Prostate gland (tissue), 2 donors: ENCODE measurements around the gene BNC2. TPM values are rescaled to one million over a fixed set of nuclear protein-coding genes. Genes with fewer than 3 reads are reported as not detected.

ENCODE experiments used
- DNase-seq: peaks from one replicate; pipeline ENCODE4 v3.0.0-alpha.2; 2019; ENCODE audit warnings: low spot score
- H3K27ac ChIP-seq, 2 donors: fragments of 200-600 bp; sonication (generic); 2 replicates each; pipeline ENCODE4 v1.5.1; 2017 to 2019
- H3K27me3 ChIP-seq: fragments of 200-600 bp; sonication (generic); replicated peaks from 2 replicates; pipeline ENCODE4 v1.5.1; 2019; ENCODE audit not compliant: insufficient read depth
- H3K36me3 ChIP-seq, 2 donors: fragments of 200-600 bp; sonication (generic); 1 replicate in 1 of 2; 2 replicates in 1 of 2; pipeline versions ENCODE4 v1.5.1 to v1.8.1; 2017 to 2019
- H3K4me1 ChIP-seq: fragments of 200-600 bp; sonication (generic); replicated peaks from 2 replicates; pipeline ENCODE4 v1.5.1; 2019
- H3K4me3 ChIP-seq, 2 donors: fragments of 200-600 bp; sonication (generic); 2 replicates each; pipeline ENCODE4 v1.5.1; 2017 to 2019
- H3K9me3 ChIP-seq: fragments of 200-600 bp; sonication (generic); 2 replicates; pipeline ENCODE4 v1.5.1; 2017
- POLR2A ChIP-seq: fragments of 450-650 bp; IDR thresholded peaks from one replicate; pipeline ENCODE4 v1.6.1; 2016; ENCODE audit warnings: antibody characterized with exemption, mild to moderate bottlenecking
- POLR2AphosphoS5 ChIP-seq: sonication (generic); formaldehyde crosslinking; IDR thresholded peaks from one replicate; pipeline ENCODE4 v1.6.1; 2017; ENCODE audit warnings: antibody characterized with exemption
- WGBS: methylation state at CpG from one replicate; pipeline ENCODE4 v1.1.5; 2018; 5-methylcytosine and 5-hydroxymethylcytosine counted together
- intact Hi-C: fragments of 100-400 bp; cut with DNase I; formaldehyde crosslinking; loops from one replicate; pipeline ENCODE4 v1.14.2; 2022
- total RNA-seq, 2 donors: library from RNA; depleted of rRNA; stranded (reverse); fragments of >200 nt; gene quantifications; one replicate each; pipeline ENCODE4 v1.1.0, GENCODE V29; 2016
- TF ChIP-seq, protein P1 (sequence below), 4 experiments: fragments of 200-600 bp in 2 of 4; fragments of 450-650 bp in 2 of 4; sonication (generic) in 2 of 4; IDR thresholded peaks; 1 replicate in 3 of 4; 2 replicates in 1 of 4; pipeline ENCODE4 v1.5.1; 2016 to 2019; ENCODE audit warnings: antibody characterized with exemption in 4 of 4, mild to moderate bottlenecking in 2 of 4, moderate library complexity in 2 of 4

BNC2 gene
- total RNA-seq, 2 donors from 2014 or later: 4.9 to 37.2 TPM

DNA sequence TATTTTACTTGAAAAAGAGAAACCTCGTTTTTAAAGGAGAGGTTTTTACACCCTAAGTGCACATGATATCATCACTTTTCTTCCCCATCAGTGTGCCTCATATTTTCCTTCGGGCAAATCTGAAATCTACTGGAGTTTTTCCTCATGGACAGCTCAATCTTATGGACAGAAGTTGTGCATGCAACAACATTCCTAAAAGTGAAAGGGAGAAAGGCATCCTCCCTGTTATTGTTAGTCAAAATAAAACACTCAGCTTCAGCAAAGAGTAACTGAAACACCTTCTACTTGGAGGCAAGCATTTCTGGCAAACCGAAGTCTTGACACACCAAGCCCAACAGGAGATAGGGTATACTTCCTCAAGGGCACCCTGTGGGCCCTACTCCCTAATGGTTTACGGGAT is 217.9 kb downstream of the BNC2 start:
- Histone ChIP-seq H3K9me3 (no peaks in the 10 kb centered on the region), H3K4me1 (no peaks in the 10 kb centered on the region), H3K27ac (no peak overlapping the region), H3K36me3 (no peaks in the 10 kb centered on the region), H3K27me3 (no peaks in the 10 kb centered on the region), H3K4me3 (no peak overlapping the region)
- TF ChIP-seq, protein P1, sequence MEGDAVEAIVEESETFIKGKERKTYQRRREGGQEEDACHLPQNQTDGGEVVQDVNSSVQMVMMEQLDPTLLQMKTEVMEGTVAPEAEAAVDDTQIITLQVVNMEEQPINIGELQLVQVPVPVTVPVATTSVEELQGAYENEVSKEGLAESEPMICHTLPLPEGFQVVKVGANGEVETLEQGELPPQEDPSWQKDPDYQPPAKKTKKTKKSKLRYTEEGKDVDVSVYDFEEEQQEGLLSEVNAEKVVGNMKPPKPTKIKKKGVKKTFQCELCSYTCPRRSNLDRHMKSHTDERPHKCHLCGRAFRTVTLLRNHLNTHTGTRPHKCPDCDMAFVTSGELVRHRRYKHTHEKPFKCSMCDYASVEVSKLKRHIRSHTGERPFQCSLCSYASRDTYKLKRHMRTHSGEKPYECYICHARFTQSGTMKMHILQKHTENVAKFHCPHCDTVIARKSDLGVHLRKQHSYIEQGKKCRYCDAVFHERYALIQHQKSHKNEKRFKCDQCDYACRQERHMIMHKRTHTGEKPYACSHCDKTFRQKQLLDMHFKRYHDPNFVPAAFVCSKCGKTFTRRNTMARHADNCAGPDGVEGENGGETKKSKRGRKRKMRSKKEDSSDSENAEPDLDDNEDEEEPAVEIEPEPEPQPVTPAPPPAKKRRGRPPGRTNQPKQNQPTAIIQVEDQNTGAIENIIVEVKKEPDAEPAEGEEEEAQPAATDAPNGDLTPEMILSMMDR (IDR thresholded peaks at IDR 0.05): no peak
- TF ChIP-seq POLR2A (no peak), POLR2AphosphoS5 (no peak)
- DNase-seq: no peak
- WGBS: 41% methylated on average over 4 of the region's 4 CpGs
- intact Hi-C loops: no loop called here

DNA sequence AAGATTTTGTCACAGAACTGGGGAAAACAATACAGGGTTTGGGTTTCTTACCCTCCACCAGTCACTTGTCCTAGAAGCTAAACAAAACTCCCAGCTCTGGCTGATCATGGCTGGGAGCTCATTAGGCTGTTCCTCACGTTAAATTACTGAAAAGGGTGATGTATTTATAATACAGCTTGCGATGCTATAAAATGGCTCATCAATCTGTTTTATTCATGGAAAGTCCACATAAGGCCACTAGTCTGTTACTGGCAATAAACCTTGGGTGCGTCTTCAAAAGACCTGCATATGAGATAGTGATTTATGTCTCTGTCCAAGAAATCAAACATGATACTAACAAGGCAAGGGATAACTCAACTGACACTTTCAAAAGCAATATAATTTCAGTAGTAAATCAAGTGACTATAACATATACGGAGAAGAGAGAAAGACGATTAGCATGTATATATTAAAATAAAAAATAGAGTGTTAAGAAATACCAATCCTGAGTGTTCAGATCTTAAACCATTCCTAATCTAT is 219.0 kb downstream of the BNC2 start:
- no peak for DNase-seq
- intact Hi-C loops: no loop called here
- no peak for TF ChIP-seq POLR2AphosphoS5
- TF ChIP-seq POLR2A: no peak
- TF ChIP-seq, protein P1 (IDR thresholded peaks at IDR 0.05): no peak
- H3K27me3 ChIP-seq: no peaks in the 10 kb centered on the region
- H3K4me3 ChIP-seq: no peak overlapping the region
- no peak overlapping the region for H3K27ac ChIP-seq
- no peaks in the 10 kb centered on the region for H3K4me1 ChIP-seq
- no peaks in the 10 kb centered on the region for H3K36me3 ChIP-seq
- 44% methylated on average over 5 of the region's 5 CpGs for WGBS
- H3K9me3 ChIP-seq: no peaks in the 10 kb centered on the region

DNA sequence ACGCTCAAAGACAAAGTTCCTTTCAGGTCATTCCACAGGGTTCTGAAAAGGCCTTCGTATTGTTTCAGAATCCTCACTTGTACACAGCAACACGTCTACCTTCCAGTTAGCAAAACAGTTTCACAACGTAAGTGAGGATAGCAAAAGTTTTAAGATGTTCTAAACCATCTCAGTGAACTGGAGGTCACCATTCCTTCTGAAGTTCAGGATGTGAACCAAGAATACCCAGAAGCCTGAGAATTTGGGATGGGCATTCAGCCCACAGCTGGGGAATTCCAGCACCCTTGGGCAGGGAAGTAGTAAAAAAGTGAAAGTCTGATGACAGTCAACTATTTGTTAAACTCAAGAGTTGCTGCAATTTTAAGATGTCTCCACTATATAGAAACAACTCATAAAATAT is 224.5 kb downstream of the BNC2 start:
- TF ChIP-seq POLR2AphosphoS5: no peak
- TF ChIP-seq, protein P1 (IDR thresholded peaks at IDR 0.05): no peak
- TF ChIP-seq POLR2A: no peak
- intact Hi-C loops: no loop called here
- H3K4me1 ChIP-seq: no peaks in the 10 kb centered on the region
- no peaks in the 10 kb centered on the region for H3K9me3 ChIP-seq
- no peak overlapping the region for H3K4me3 ChIP-seq
- 79% methylated on average over 4 of the region's 4 CpGs for WGBS
- no peaks in the 10 kb centered on the region for H3K36me3 ChIP-seq
- DNase-seq: no peak
- H3K27me3 ChIP-seq: no peaks in the 10 kb centered on the region
- no peak overlapping the region for H3K27ac ChIP-seq

DNA sequence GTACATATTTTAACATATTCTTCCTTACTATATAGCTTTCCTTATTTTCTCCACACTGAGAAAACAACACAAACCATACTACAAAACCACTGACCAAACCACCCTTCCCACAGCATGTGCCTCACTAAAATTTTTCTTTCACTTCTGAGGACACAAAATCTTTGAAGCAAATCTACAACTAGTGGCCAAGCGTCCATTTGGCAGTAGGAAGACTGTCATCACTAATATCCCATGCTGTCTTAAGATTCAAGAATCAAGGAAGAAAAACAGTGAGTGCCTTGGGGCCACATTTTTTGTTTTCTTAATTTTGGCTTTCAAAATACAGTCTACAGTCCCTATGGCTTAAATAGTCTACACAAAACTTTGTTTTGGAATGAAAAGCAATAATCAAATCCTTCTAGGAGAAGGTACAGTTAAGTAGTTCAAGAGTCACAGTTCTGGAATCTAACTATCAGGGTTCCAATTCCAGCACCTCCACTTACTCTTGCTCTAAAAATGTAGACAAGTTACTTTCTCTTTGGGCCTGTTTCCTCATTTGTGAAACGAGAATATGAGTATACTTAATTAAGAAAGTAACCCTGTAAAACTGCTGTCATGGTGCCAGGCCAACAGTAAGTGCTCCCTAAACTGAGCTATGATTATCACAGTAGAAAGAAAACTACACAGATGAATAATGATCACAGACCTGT is 227.9 kb downstream of the BNC2 start:
- Histone ChIP-seq H3K36me3 (no peaks in the 10 kb centered on the region), H3K27me3 (no peaks in the 10 kb centered on the region), H3K27ac (no peak overlapping the region), H3K4me1 (no peaks in the 10 kb centered on the region), H3K4me3 (no peak overlapping the region), H3K9me3 (no peaks in the 10 kb centered on the region)
- DNase-seq: no peak
- TF ChIP-seq POLR2AphosphoS5: no peak
- intact Hi-C loops: no loop called here
- WGBS: 42% methylated on average over 2 of the region's 2 CpGs

DNA sequence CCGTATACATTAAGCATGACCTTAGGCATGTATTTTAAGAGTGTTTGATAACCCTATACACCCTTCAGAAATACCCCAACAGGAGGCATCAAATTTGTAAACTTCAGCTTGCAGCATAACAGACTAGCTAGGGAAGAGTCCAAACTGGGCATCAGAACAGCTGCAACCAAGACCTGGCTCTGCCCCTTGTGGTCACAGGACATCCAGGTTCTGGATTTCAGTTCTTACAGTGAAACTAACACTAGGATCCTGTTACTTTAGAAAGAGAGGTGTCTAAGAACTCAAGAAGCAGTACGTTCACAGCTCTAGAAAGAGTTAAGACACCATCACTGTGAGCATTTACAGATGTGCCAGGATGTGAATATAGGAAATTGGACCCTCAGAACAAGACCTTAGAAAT is 229.8 kb downstream of the BNC2 start:
- H3K9me3 ChIP-seq: no peaks in the 10 kb centered on the region
- DNase-seq: no peak
- 92% methylated on average over 2 of the region's 2 CpGs for WGBS
- no peaks in the 10 kb centered on the region for H3K27me3 ChIP-seq
- H3K4me3 ChIP-seq: no peak overlapping the region
- no peaks in the 10 kb centered on the region for H3K36me3 ChIP-seq
- no peak overlapping the region for H3K27ac ChIP-seq
- no peaks in the 10 kb centered on the region for H3K4me1 ChIP-seq
- intact Hi-C loops: no loop called here
- TF ChIP-seq, protein P1 (IDR thresholded peaks at IDR 0.05): no peak
